Hepatocyte (in vitro differentiated cells): Measurements from ENCODE around the gene ABCC6. TPM values are rescaled to one million over a fixed set of nuclear protein-coding genes. Genes with fewer than 3 reads are reported as not detected.

Source experiments
- DNase-seq: peaks from one replicate; pipeline ENCODE4 v3.0.0-alpha.2; 2016; ENCODE audit warnings: low spot score
- H2AFZ ChIP-seq: fragments of 200-600 bp; sonication (generic); 2 replicates; pipeline ENCODE4 v1.6.0; 2016; ENCODE audit warnings: antibody characterized with exemption, mild to moderate bottlenecking
- H3K27ac ChIP-seq: fragments of 200-600 bp; sonication (generic); 2 replicates; pipeline ENCODE4 v1.5.1; 2016; ENCODE audit warnings: mild to moderate bottlenecking
- H3K27me3 ChIP-seq: fragments of 200-600 bp; sonication (generic); 2 replicates; pipeline ENCODE4 v1.6.1; 2016
- H3K36me3 ChIP-seq: fragments of 200-600 bp; sonication (generic); replicated peaks from 2 replicates; pipeline ENCODE4 v1.5.1; 2016; ENCODE audit warnings: low read depth; ENCODE audit not compliant: insufficient read depth
- H3K4me1 ChIP-seq: fragments of 200-600 bp; sonication (generic); 2 replicates; pipeline ENCODE4 v1.5.1; 2016; ENCODE audit warnings: mild to moderate bottlenecking, moderate library complexity; ENCODE audit not compliant: insufficient read depth
- H3K4me2 ChIP-seq: fragments of 200-600 bp; sonication (generic); 2 replicates; pipeline ENCODE4 v1.6.0; 2016
- H3K4me3 ChIP-seq: fragments of 200-600 bp; sonication (generic); 2 replicates; pipeline ENCODE4 v1.5.1; 2016; ENCODE audit warnings: mild to moderate bottlenecking
- H3K79me2 ChIP-seq: fragments of 200-600 bp; sonication (generic); 2 replicates; pipeline ENCODE4 v1.6.0; 2017; ENCODE audit warnings: mild to moderate bottlenecking
- H3K9me2 ChIP-seq: fragments of 200-600 bp; sonication (generic); replicated peaks from 2 replicates; pipeline ENCODE4 v1.6.0; 2017; ENCODE audit warnings: mild to moderate bottlenecking; ENCODE audit not compliant: insufficient read depth
- H3K9me3 ChIP-seq: fragments of 200-600 bp; sonication (generic); 2 replicates; pipeline ENCODE4 v1.5.1; 2016; ENCODE audit warnings: low read depth, mild to moderate bottlenecking
- H4K20me1 ChIP-seq: fragments of 200-600 bp; sonication (generic); 2 replicates; pipeline ENCODE4 v1.6.0; 2016; ENCODE audit warnings: mild to moderate bottlenecking; ENCODE audit not compliant: insufficient read depth, poor library complexity, severe bottlenecking
- EZH2 ChIP-seq: fragments of 200-600 bp; sonication (generic); IDR thresholded peaks from 2 replicates; pipeline ENCODE4 v1.6.1; 2016; ENCODE audit warnings: antibody characterized with exemption, mild to moderate bottlenecking, borderline replicate concordance
- EZH2phosphoT487 ChIP-seq: fragments of 200-600 bp; sonication (generic); IDR thresholded peaks from one replicate; pipeline ENCODE4 v1.6.1; 2018; ENCODE audit warnings: antibody characterized with exemption, mild to moderate bottlenecking, low read depth, moderate library complexity; ENCODE audit not compliant: unreplicated experiment, severe bottlenecking
- WGBS: methylation state at CpG from one replicate; pipeline ENCODE4 v1.1.6; 2016; ENCODE audit warnings: low lambda C conversion rate; ENCODE audit errors: missing lambda C conversion rate; 5-methylcytosine and 5-hydroxymethylcytosine counted together
- polyA plus RNA-seq: library from polyadenylated mRNA; unstranded; fragments of >200 nt; fragmentation: Nextera tagmentation; extraction: Ambion mirVana; gene quantifications from 2 replicates; pipeline ENCODE4 v1.2.1, GENCODE V29; 2016
- total RNA-seq: library from RNA; depleted of rRNA; stranded (reverse); fragments of >200 nt; gene quantifications from 2 replicates; pipeline ENCODE4 v1.2.3, GENCODE V29; 2014
- TF ChIP-seq, protein P1 (sequence below): fragments of 200-600 bp; sonication (generic); IDR thresholded peaks from 2 replicates; pipeline ENCODE4 v1.5.1; 2016; ENCODE audit warnings: antibody characterized with exemption, mild to moderate bottlenecking; ENCODE audit not compliant: poor library complexity

The ABCC6 gene
- total and polyA plus RNA-seq, 2 experiments from 2014 or later: 41.2 to 46.8 TPM

DNA sequence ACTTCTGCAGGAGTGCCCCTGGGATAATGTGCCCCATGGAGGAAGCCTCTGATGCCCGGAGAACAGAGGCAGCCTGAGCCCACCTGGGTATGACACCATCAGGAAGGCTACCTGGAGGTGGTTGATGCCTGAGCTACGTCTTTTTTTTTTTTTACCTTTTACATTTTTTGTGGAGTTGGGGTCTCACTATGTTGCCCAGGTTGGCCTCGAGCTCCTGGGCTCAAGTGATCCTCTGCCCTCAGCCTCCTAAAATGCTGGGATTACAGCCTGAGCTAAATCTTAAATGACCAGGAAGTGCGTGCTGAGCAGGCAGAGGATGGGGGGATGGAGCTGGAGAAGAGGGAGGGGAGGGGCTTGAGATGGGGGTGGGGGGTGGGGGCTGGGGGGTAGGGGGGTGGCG, 32.7 kb downstream of the ABCC6 start:
- no peak for TF ChIP-seq EZH2phosphoT487
- TF ChIP-seq, protein P1, sequence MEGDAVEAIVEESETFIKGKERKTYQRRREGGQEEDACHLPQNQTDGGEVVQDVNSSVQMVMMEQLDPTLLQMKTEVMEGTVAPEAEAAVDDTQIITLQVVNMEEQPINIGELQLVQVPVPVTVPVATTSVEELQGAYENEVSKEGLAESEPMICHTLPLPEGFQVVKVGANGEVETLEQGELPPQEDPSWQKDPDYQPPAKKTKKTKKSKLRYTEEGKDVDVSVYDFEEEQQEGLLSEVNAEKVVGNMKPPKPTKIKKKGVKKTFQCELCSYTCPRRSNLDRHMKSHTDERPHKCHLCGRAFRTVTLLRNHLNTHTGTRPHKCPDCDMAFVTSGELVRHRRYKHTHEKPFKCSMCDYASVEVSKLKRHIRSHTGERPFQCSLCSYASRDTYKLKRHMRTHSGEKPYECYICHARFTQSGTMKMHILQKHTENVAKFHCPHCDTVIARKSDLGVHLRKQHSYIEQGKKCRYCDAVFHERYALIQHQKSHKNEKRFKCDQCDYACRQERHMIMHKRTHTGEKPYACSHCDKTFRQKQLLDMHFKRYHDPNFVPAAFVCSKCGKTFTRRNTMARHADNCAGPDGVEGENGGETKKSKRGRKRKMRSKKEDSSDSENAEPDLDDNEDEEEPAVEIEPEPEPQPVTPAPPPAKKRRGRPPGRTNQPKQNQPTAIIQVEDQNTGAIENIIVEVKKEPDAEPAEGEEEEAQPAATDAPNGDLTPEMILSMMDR: no peak
- no peak for TF ChIP-seq EZH2
- H3K9me3 ChIP-seq: no peaks in the 10 kb centered on the region
- no peaks in the 10 kb centered on the region for H3K79me2 ChIP-seq
- H2AFZ ChIP-seq: no peak overlapping the region
- no peaks in the 10 kb centered on the region for H4K20me1 ChIP-seq
- no peak overlapping the region for H3K27ac ChIP-seq
- no peaks in the 10 kb centered on the region for H3K36me3 ChIP-seq
- no peak overlapping the region for H3K4me2 ChIP-seq
- H3K9me2 ChIP-seq: no peaks in the 10 kb centered on the region
- WGBS: 91% methylated on average over 4 of the region's 5 CpGs
- H3K27me3 ChIP-seq: no peaks in the 10 kb centered on the region
- H3K4me3 ChIP-seq: no peak overlapping the region
- DNase-seq: no peak
- H3K4me1 ChIP-seq: no peaks in the 10 kb centered on the region

- no peak overlapping the region for H3K4me2 ChIP-seq
- no peaks in the 10 kb centered on the region for H3K4me1 ChIP-seq
- H2AFZ ChIP-seq: no peak overlapping the region
- no peaks in the 10 kb centered on the region for H3K79me2 ChIP-seq
- H3K36me3 ChIP-seq: no peaks in the 10 kb centered on the region
- DNase-seq: no peak
- H3K4me3 ChIP-seq: no peak overlapping the region
- no peaks in the 10 kb centered on the region for H4K20me1 ChIP-seq
- no peaks in the 10 kb centered on the region for H3K27me3 ChIP-seq
- no peak overlapping the region for H3K27ac ChIP-seq
- TF ChIP-seq EZH2phosphoT487: no peak
- TF ChIP-seq EZH2: no peak
- TF ChIP-seq, protein P1: no peak
- H3K9me3 ChIP-seq: no peaks in the 10 kb centered on the region
- 90% methylated on average over 8 of the region's 8 CpGs for WGBS
- H3K9me2 ChIP-seq: no peaks in the 10 kb centered on the region
Measured at GRCh38 chr16:16189842-16190241, 33.5 kb downstream of the ABCC6 start.

- H3K4me3 ChIP-seq: no peak overlapping the region
- H3K4me2 ChIP-seq: no peak overlapping the region
- TF ChIP-seq EZH2phosphoT487 (no peak), EZH2 (no peak)
- TF ChIP-seq, protein P1: no peak
- 90% methylated on average over 13 of the region's 13 CpGs for WGBS
- DNase-seq: no peak
- no peaks in the 10 kb centered on the region for H3K9me2 ChIP-seq
- H4K20me1 ChIP-seq: no peaks in the 10 kb centered on the region
- no peaks in the 10 kb centered on the region for H3K27me3 ChIP-seq
- H3K79me2 ChIP-seq: no peaks in the 10 kb centered on the region
- H2AFZ ChIP-seq: no peak overlapping the region
- no peak overlapping the region for H3K27ac ChIP-seq
- H3K4me1 ChIP-seq: no peaks in the 10 kb centered on the region
- H3K9me3 ChIP-seq: no peaks in the 10 kb centered on the region
- H3K36me3 ChIP-seq: no peaks in the 10 kb centered on the region
Measured at GRCh38 chr16:16188827-16189226, 34.5 kb downstream of the ABCC6 start.

DNA sequence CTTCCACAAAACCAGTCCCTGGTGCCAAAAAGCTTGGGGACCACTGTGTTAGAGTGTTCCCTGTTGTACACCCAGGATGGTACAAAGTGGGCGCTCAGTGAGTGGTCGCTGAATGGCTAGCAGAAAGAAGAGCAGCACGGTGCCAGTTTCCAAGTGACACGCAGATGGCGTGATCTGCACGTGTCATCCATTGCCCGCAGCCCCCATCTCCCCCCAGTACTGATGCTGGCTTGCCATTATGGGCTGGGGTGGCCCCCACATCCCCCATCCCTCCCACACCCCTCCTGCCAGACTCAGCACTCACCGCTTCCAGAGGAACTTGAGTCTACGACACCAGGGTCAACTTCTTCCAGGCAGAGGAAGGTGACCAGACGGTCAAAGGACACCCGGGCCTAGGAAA, 36.5 kb downstream of the ABCC6 start:
- H4K20me1 ChIP-seq: no peaks in the 10 kb centered on the region
- H3K36me3 ChIP-seq: no peaks in the 10 kb centered on the region
- H3K4me1 ChIP-seq: no peaks in the 10 kb centered on the region
- H2AFZ ChIP-seq: no peak overlapping the region
- H3K27me3 ChIP-seq: no peaks in the 10 kb centered on the region
- H3K4me2 ChIP-seq: no peak overlapping the region
- WGBS: 98% methylated on average over 11 of the region's 11 CpGs
- H3K27ac ChIP-seq: no peak overlapping the region
- DNase-seq: no peak
- no peaks in the 10 kb centered on the region for H3K9me3 ChIP-seq
- no peaks in the 10 kb centered on the region for H3K79me2 ChIP-seq
- TF ChIP-seq EZH2phosphoT487 (no peak), EZH2 (no peak)
- TF ChIP-seq, protein P1: no peak
- no peak overlapping the region for H3K4me3 ChIP-seq
- no peaks in the 10 kb centered on the region for H3K9me2 ChIP-seq
